ENCODE measurements around the gene GAN.
A peak's percentile ranks its signal among the peaks of the same experiment; 100 is the strongest.

Gene GAN

DNA sequence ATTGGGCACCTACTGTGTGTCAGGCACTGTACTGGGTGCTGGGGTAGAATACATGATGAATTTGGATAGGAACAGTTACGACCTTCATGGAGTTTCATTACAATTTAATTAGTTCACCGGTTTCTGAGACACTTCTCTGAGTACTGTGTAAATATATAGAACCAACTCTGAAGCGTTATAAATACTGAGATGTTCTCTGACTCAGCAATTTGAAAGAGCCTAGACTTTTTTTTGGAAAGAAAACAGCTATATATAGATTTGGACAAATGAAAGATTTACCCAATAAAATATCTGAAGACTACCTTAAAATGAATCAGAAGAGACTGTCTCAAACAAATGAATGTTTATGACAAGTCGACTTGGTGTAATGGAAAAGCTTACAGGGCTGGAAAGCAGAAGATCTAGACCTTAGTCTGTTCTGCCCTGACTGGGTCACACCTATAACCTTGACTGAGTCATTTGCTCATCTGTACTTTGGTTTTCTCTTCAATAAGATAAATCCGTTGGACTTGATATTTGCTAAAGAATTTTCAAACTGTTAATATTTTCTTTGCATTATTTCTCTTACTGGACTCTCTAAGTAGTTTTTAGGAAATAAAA is 4.6 kb upstream of the GAN start:
- TF ChIP-seq, protein P1, sequence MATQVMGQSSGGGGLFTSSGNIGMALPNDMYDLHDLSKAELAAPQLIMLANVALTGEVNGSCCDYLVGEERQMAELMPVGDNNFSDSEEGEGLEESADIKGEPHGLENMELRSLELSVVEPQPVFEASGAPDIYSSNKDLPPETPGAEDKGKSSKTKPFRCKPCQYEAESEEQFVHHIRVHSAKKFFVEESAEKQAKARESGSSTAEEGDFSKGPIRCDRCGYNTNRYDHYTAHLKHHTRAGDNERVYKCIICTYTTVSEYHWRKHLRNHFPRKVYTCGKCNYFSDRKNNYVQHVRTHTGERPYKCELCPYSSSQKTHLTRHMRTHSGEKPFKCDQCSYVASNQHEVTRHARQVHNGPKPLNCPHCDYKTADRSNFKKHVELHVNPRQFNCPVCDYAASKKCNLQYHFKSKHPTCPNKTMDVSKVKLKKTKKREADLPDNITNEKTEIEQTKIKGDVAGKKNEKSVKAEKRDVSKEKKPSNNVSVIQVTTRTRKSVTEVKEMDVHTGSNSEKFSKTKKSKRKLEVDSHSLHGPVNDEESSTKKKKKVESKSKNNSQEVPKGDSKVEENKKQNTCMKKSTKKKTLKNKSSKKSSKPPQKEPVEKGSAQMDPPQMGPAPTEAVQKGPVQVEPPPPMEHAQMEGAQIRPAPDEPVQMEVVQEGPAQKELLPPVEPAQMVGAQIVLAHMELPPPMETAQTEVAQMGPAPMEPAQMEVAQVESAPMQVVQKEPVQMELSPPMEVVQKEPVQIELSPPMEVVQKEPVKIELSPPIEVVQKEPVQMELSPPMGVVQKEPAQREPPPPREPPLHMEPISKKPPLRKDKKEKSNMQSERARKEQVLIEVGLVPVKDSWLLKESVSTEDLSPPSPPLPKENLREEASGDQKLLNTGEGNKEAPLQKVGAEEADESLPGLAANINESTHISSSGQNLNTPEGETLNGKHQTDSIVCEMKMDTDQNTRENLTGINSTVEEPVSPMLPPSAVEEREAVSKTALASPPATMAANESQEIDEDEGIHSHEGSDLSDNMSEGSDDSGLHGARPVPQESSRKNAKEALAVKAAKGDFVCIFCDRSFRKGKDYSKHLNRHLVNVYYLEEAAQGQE (IDR thresholded peaks at IDR 0.05; ENCODE audit: insufficient replicate concordance, low read depth): no peak
- TF ChIP-seq POLR2AphosphoS5 (IDR thresholded peaks at IDR 0.05; ENCODE audit: low read depth): no peak
- no peak for TF ChIP-seq GABPA (IDR thresholded peaks at IDR 0.05; ENCODE audit: low read depth)
- Histone ChIP-seq H3K27ac (replicated peaks) (no peak overlapping the region), H3K4me3 (replicated peaks; ENCODE audit: insufficient read depth, low read length) (no peak overlapping the region), H3K27me3 (ENCODE audit: insufficient read depth, poor library complexity, severe bottlenecking) (no peaks in the 10 kb centered on the region)
- DNase-seq (ENCODE audit: low read depth in 1 of 2, low spot score in 1 of 2): no peak

DNA sequence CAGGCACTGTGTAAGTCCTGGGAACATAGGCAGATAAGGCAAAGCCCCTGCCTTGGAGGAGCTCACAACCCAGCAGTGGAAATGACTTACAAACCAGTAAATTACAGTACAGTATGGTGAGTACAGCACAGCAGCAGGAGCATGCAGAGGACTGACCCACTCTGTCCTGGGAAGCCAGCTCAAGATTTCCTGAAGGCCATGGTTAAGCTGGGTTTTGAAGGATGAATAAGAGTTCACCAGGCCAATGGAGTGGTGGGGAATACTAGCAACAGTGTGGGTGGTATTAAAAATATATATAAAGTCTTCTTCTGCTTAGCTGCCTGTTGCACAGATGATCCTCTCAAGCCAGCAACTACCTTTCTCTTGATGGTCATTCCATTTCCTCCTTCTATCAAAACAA is 3.0 kb upstream of the GAN start:
- H3K27me3 ChIP-seq (ENCODE audit: insufficient read depth, poor library complexity, severe bottlenecking): no peaks in the 10 kb centered on the region
- H3K4me3 ChIP-seq (replicated peaks; ENCODE audit: insufficient read depth, low read length): no peak overlapping the region
- no peak for DNase-seq (ENCODE audit: low read depth in 1 of 2, low spot score in 1 of 2)
- TF ChIP-seq, protein P2, sequence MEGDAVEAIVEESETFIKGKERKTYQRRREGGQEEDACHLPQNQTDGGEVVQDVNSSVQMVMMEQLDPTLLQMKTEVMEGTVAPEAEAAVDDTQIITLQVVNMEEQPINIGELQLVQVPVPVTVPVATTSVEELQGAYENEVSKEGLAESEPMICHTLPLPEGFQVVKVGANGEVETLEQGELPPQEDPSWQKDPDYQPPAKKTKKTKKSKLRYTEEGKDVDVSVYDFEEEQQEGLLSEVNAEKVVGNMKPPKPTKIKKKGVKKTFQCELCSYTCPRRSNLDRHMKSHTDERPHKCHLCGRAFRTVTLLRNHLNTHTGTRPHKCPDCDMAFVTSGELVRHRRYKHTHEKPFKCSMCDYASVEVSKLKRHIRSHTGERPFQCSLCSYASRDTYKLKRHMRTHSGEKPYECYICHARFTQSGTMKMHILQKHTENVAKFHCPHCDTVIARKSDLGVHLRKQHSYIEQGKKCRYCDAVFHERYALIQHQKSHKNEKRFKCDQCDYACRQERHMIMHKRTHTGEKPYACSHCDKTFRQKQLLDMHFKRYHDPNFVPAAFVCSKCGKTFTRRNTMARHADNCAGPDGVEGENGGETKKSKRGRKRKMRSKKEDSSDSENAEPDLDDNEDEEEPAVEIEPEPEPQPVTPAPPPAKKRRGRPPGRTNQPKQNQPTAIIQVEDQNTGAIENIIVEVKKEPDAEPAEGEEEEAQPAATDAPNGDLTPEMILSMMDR (IDR thresholded peaks at IDR 0.05; ENCODE audit: insufficient read depth, low read length): no peak
- TF ChIP-seq POLR2AphosphoS5 (IDR thresholded peaks at IDR 0.05; ENCODE audit: low read depth): no peak
- TF ChIP-seq SPI1 (IDR thresholded peaks at IDR 0.05; ENCODE audit: borderline replicate concordance, low read depth): no peak
- TF ChIP-seq GABPA (IDR thresholded peaks at IDR 0.05; ENCODE audit: low read depth): no peak
- TF ChIP-seq, protein P1 (IDR thresholded peaks at IDR 0.05; ENCODE audit: insufficient replicate concordance, low read depth): no peak
- no peak overlapping the region for H3K27ac ChIP-seq (replicated peaks)

DNA sequence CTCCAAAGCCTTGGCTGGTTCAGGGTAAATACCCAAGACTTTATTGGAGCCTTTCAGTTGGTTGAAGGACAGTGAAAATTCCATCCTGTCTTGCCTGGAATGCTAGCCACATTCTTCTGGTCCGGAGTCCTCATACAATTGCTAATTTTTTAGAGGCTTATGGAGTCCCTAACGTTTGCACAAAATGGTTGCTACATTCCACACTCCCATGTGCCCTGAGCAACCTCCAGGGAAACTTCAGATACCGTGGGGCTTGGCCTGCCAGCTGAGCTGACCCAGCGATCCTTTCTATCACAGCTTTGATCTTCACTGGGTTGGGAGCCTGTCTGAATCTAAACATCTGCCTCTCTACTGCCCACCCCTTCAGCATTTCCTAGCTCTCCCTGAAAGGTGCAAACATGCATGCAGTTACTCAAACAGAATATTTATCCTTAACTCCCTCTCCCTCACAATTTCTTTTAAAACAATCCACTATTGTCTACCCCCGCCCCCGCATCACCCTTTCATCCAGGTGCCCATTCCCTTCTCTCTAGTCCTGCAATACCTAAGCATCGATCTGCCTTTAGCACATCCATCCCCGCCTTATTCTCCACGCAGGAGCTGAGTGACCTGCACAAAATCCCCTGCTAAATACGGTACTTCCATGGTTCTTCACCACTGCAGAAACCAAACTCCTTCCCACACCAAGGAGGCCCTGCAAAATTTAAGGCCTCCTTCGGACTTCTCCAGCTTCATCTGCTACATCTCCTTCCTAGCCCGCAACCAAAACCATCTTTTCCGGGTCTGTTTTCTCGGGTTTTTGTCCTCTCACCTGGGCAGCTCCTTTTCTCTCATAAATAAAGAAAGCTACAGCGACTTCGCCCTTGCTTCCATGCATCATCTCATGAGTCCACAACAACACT is 810 bp upstream of the GAN start:
- TF ChIP-seq SPI1 (IDR thresholded peaks at IDR 0.05; ENCODE audit: borderline replicate concordance, low read depth): no peak
- no peak for TF ChIP-seq POLR2AphosphoS5 (IDR thresholded peaks at IDR 0.05; ENCODE audit: low read depth)
- no peak for TF ChIP-seq GABPA (IDR thresholded peaks at IDR 0.05; ENCODE audit: low read depth)
- TF ChIP-seq, protein P1 (IDR thresholded peaks at IDR 0.05; ENCODE audit: insufficient replicate concordance, low read depth): no peak
- TF ChIP-seq, protein P2 (IDR thresholded peaks at IDR 0.05; ENCODE audit: insufficient read depth, low read length): no peak
- no peaks in the 10 kb centered on the region for H3K27me3 ChIP-seq (ENCODE audit: insufficient read depth, poor library complexity, severe bottlenecking)
- DNase-seq (ENCODE audit: low read depth in 1 of 2, low spot score in 1 of 2): no peak
- H3K27ac ChIP-seq (replicated peaks): peak overlapping the region; percentile 55
- H3K4me3 ChIP-seq (replicated peaks; ENCODE audit: insufficient read depth, low read length): peak overlapping the region; percentile 65

Data from HL-60 (cell line).